Stomach (tissue), 9 donors: ENCODE data around the gene ZNF417. TPM values are rescaled to one million over a fixed set of nuclear protein-coding genes. Genes with fewer than 3 reads are reported as not detected.
A peak's percentile ranks its signal among the peaks of the same experiment; 100 is the strongest.
"Not testable (repeated sequence)": the region's sequence is repeated elsewhere in the genome, so short reads cannot be mapped to it uniquely, and the experiment has no call there.

Experiments used
- DNase-seq, 2 donors: peaks; one replicate each; pipeline versions ENCODE4 v3.0.0 to v3.0.0-alpha.2; 2013 to 2019
- H3K27ac ChIP-seq, 5 donors: fragments of 200-600 bp in 4 of 5; sonication (generic) in 4 of 5; one replicate each; pipeline ENCODE4 v1.5.1; 2013 to 2019; ENCODE audit warnings: mild to moderate bottlenecking in 1 of 5, moderate library complexity in 1 of 5
- H3K27me3 ChIP-seq, 3 donors: fragments of 200-600 bp; sonication (generic); one replicate each; pipeline ENCODE4 v1.5.1; 2017 to 2019; ENCODE audit warnings: mixed run types in 1 of 3
- H3K36me3 ChIP-seq, 4 donors: fragments of 200-600 bp; sonication (generic); 1 replicate in 3 of 4; 2 replicates in 1 of 4; pipeline ENCODE4 v1.5.1; 2016 to 2019
- H3K4me1 ChIP-seq, 4 donors: fragments of 200-600 bp; sonication (generic); one replicate each; pipeline ENCODE4 v1.5.1; 2016 to 2019
- H3K4me3 ChIP-seq, 4 donors: fragments of 200-600 bp; sonication (generic) in 3 of 4; one replicate each; pipeline ENCODE4 v1.5.1; 2016 to 2019; ENCODE audit warnings: mild to moderate bottlenecking in 1 of 4
- H3K9me3 ChIP-seq, 4 donors: fragments of 200-600 bp; sonication (generic); one replicate each; pipeline ENCODE4 v1.5.1; 2016 to 2019
- CTCF ChIP-seq, 7 experiments: fragments of 450-650 bp in 4 of 7; fragments of 200-600 bp in 3 of 7; sonication (generic) in 3 of 7; IDR thresholded peaks; one replicate each; pipeline ENCODE4 v1.5.1; 2016 to 2019; ENCODE audit warnings: antibody characterized with exemption in 7 of 7, control low read depth in 2 of 7, mild to moderate bottlenecking in 1 of 7
- EP300 ChIP-seq: sonication (generic); formaldehyde crosslinking; IDR thresholded peaks from one replicate; pipeline ENCODE4 v1.6.1; 2017; ENCODE audit warnings: antibody characterized with exemption
- POLR2A ChIP-seq, 4 donors: fragments of 450-650 bp; IDR thresholded peaks; one replicate each; pipeline ENCODE4 v1.6.1; 2016; ENCODE audit warnings: antibody characterized with exemption in 4 of 4, control low read depth in 2 of 4, mild to moderate bottlenecking in 1 of 4, moderate library complexity in 1 of 4
- POLR2AphosphoS5 ChIP-seq, 3 donors: sonication (generic); formaldehyde crosslinking; IDR thresholded peaks; one replicate each; pipeline ENCODE4 v1.6.1; 2016; ENCODE audit warnings: antibody characterized with exemption in 3 of 3
- WGBS, 5 donors: extraction: QIAGEN DNeasy Blood & Tissue Kit in 3 of 5; methylation state at CpG; one replicate each; pipeline versions ENCODE4 v1.1.5 to v1.1.7; 2013 to 2018; 5-methylcytosine and 5-hydroxymethylcytosine counted together
- intact Hi-C: fragments of 100-400 bp; cut with DNase I; formaldehyde crosslinking; loops from one replicate; pipeline ENCODE4 v1.15.1; 2023; ENCODE audit warnings: low total_unique reads
- polyA plus RNA-seq, 3 donors: library from polyadenylated mRNA; stranded (reverse); fragments of 200-250 nt; gene quantifications; one replicate each; pipeline ENCODE4 v1.2.3, GENCODE V29; 2013
- total RNA-seq, 5 donors: library from RNA; depleted of rRNA; stranded (reverse); fragments of >200 nt; gene quantifications; one replicate each; pipeline versions ENCODE4 v1.1.0 to v1.2.3, GENCODE V29; 2014 to 2016
- donor health status: healthy with polysubstance abuse.
- donor health status: Bipolar disorder and iron deficiency.
- donor health status: healthy.

ZNF417 gene
- total and polyA plus RNA-seq, 8 donors = 1.2 to 38.8 (median 19.4) TPM

- Histone ChIP-seq H3K9me3 (peaks cover 2 to 99% (median 42%) of the 10 kb centered on the region in 4 donors), H3K36me3 (peaks cover 0 to 41% (median 23%) of the 10 kb centered on the region in 4 donors), H3K27me3 (no peaks in the 10 kb centered on the region), H3K4me1 (peaks cover 0 to 24% (median 10%) of the 10 kb centered on the region in 4 donors), H3K27ac (peak overlapping the region in 3 of 5 donors; percentile 30 to 72 (median 68)), H3K4me3 (peak overlapping the region; percentile 46 to 59 (median 57))
- 6 to 11% (median 7%) methylated on average over 8 of the region's 8 CpGs for WGBS, 5 donors
- TF ChIP-seq EP300 = no peak
- no peak for TF ChIP-seq POLR2A (IDR thresholded peaks at IDR 0.05)
- TF ChIP-seq CTCF (IDR thresholded peaks at IDR 0.05) = no peak
- no peak for TF ChIP-seq POLR2AphosphoS5 (IDR thresholded peaks at IDR 0.05)
- intact Hi-C loops = no loop called here
- peak in 1 of 2 donors; percentile 53 for DNase-seq
Measured at GRCh38 chr19:57888107-57888559, 28.3 kb downstream of the ZNF417 start.

GRCh38 chr19:57887195-57887941 lies 29.0 kb downstream of the ZNF417 start:
- H3K9me3 ChIP-seq = peaks cover 2 to 98% (median 41%) of the 10 kb centered on the region in 4 donors
- peaks cover 0 to 24% (median 10%) of the 10 kb centered on the region in 4 donors for H3K4me1 ChIP-seq
- intact Hi-C loops = no loop called here
- H3K36me3 ChIP-seq = peaks cover 0 to 47% (median 27%) of the 10 kb centered on the region in 4 donors
- peak overlapping the region in 2 of 4 donors; percentile 57 to 59 for H3K4me3 ChIP-seq
- no peak overlapping the region for H3K27ac ChIP-seq
- H3K27me3 ChIP-seq = no peaks in the 10 kb centered on the region
- 12 to 30% (median 20%) methylated on average over 6 of the region's 6 CpGs for WGBS, 5 donors
- TF ChIP-seq EP300 (no peak), POLR2A (IDR thresholded peaks at IDR 0.05) (no peak), CTCF (IDR thresholded peaks at IDR 0.05) (no peak), POLR2AphosphoS5 (IDR thresholded peaks at IDR 0.05) (no peak)
- DNase-seq = peak in 1 of 2 donors; percentile 81

GRCh38 chr19:57886046-57886445 lies 30.3 kb downstream of the ZNF417 start:
- no peak overlapping the region for H3K4me3 ChIP-seq
- H3K4me1 ChIP-seq = peaks cover 0 to 24% (median 10%) of the 10 kb centered on the region in 4 donors
- 85 to 94% (median 86%) methylated on average over 3 of the region's 3 CpGs for WGBS, 5 donors
- H3K9me3 ChIP-seq = peaks cover 2 to 84% (median 36%) of the 10 kb centered on the region in 4 donors
- no peak for DNase-seq
- no peak overlapping the region for H3K27ac ChIP-seq
- intact Hi-C loops = no loop called here
- peaks cover 0 to 47% (median 27%) of the 10 kb centered on the region in 4 donors for H3K36me3 ChIP-seq
- no peaks in the 10 kb centered on the region for H3K27me3 ChIP-seq
- TF ChIP-seq CTCF (IDR thresholded peaks at IDR 0.05) (no peak), POLR2AphosphoS5 (IDR thresholded peaks at IDR 0.05) (no peak), POLR2A (IDR thresholded peaks at IDR 0.05) (no peak), EP300 (no peak)

GRCh38 chr19:57873883-57874799 lies 42.3 kb downstream of the ZNF417 start:
- H3K27me3 ChIP-seq, H3K4me3 ChIP-seq, DNase-seq, intact Hi-C loops, H3K4me1 ChIP-seq, H3K27ac ChIP-seq: not testable (repeated sequence)
- WGBS, 5 donors = 92 to 97% (median 95%) methylated on average over 8 of the region's 8 CpGs
- H3K36me3 ChIP-seq = peaks cover 10 to 56% (median 33%) of the 10 kb centered on the region in 4 donors
- H3K9me3 ChIP-seq = peaks cover 72 to 96% (median 86%) of the 10 kb centered on the region in 4 donors
